A673 (cell line): ENCODE results near the gene DOCK4.

Experiments
- EZH2 ChIP-seq: fragments of 200-600 bp; sonication (generic); IDR thresholded peaks from 2 replicates; pipeline ENCODE4 v1.6.1; 2017; ENCODE audit warnings: borderline replicate concordance, low read depth, mild to moderate bottlenecking, mixed read lengths, antibody characterized with exemption, low read length; ENCODE audit not compliant: poor library complexity, severe bottlenecking
- TF ChIP-seq, protein P1 (sequence below): fragments of 300-800, 200-600 bp; sonication (generic); conservative IDR thresholded peaks from 2 replicates; pipeline ENCODE4 v1.5.1; 2017; ENCODE audit warnings: low read depth, mild to moderate bottlenecking, antibody characterized with exemption, low read length, moderate library complexity, mixed read lengths

GRCh38 chr7:112220877-112221434 lies 14.8 kb upstream of the DOCK4 start:
- TF ChIP-seq, protein P1, sequence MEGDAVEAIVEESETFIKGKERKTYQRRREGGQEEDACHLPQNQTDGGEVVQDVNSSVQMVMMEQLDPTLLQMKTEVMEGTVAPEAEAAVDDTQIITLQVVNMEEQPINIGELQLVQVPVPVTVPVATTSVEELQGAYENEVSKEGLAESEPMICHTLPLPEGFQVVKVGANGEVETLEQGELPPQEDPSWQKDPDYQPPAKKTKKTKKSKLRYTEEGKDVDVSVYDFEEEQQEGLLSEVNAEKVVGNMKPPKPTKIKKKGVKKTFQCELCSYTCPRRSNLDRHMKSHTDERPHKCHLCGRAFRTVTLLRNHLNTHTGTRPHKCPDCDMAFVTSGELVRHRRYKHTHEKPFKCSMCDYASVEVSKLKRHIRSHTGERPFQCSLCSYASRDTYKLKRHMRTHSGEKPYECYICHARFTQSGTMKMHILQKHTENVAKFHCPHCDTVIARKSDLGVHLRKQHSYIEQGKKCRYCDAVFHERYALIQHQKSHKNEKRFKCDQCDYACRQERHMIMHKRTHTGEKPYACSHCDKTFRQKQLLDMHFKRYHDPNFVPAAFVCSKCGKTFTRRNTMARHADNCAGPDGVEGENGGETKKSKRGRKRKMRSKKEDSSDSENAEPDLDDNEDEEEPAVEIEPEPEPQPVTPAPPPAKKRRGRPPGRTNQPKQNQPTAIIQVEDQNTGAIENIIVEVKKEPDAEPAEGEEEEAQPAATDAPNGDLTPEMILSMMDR = no peak
- no peak for TF ChIP-seq EZH2
